ENCODE results near the gene CCDC170. TPM values are rescaled to one million over a fixed set of nuclear protein-coding genes. Genes with fewer than 3 reads are reported as not detected.

The CCDC170 gene
- total RNA-seq, 8 experiments from 2014 or later: 0.09 to 8.6 (median 0.26) TPM

GRCh38 chr6:151661928-151662327, 168.1 kb downstream of the CCDC170 start:
- no peaks in the 10 kb centered on the region for H3K4me1 ChIP-seq (replicated peaks in 1 of 2)
- 8 to 82% (median 44%) methylated on average over 1 to 4 of the region's 4 CpGs; no CpG with 5 or more reads in 2 of the 10 experiments for WGBS, 10 experiments
- no peak overlapping the region for H3K27ac ChIP-seq
- in situ Hi-C loops (cut with MboI; ENCODE audit: low pct_unique_long_range_greater_than_20kb in 2 of 9, low sequenced_read_pairs in 9 of 9, unreplicated experiment in 9 of 9): no loop called here
- ATAC-seq (replicated peaks in 6 of 8): peak in 1 of 8 experiments; percentile 28
- H3K4me3 ChIP-seq: no peak overlapping the region

- ATAC-seq (replicated peaks in 6 of 8): no peak
- 50 to 100% (median 93%) methylated on average over 1 to 2 of the region's 2 CpGs for WGBS, 10 experiments
- no peaks in the 10 kb centered on the region for H3K4me1 ChIP-seq (replicated peaks in 1 of 2)
- H3K4me3 ChIP-seq: no peak overlapping the region
- no peak overlapping the region for H3K27ac ChIP-seq
- in situ Hi-C loops (cut with MboI; ENCODE audit: low pct_unique_long_range_greater_than_20kb in 2 of 9, low sequenced_read_pairs in 9 of 9, unreplicated experiment in 9 of 9): no loop called here
Measured at GRCh38 chr6:151663559-151663958, 169.7 kb downstream of the CCDC170 start.

GRCh38 chr6:151664390-151664789, 170.6 kb downstream of the CCDC170 start:
- in situ Hi-C loops (cut with MboI; ENCODE audit: low pct_unique_long_range_greater_than_20kb in 2 of 9, low sequenced_read_pairs in 9 of 9, unreplicated experiment in 9 of 9): no loop called here
- Histone ChIP-seq H3K4me3 (no peak overlapping the region), H3K4me1 (replicated peaks in 1 of 2) (no peaks in the 10 kb centered on the region), H3K27ac (no peak overlapping the region)
- WGBS, 10 experiments: 26 to 100% (median 81%) methylated on average over 1 to 5 of the region's 5 CpGs
- ATAC-seq (replicated peaks in 6 of 8): no peak

- WGBS, 10 experiments: 22 to 84% (median 40%) methylated on average over 1 to 7 of the region's 7 CpGs; no CpG with 5 or more reads in 1 of the 10 experiments
- Histone ChIP-seq H3K4me1 (replicated peaks in 1 of 2) (no peaks in the 10 kb centered on the region), H3K4me3 (no peak overlapping the region), H3K27ac (no peak overlapping the region)
- no peak for ATAC-seq (replicated peaks in 6 of 8)
- in situ Hi-C loops (cut with MboI; ENCODE audit: low pct_unique_long_range_greater_than_20kb in 2 of 9, low sequenced_read_pairs in 9 of 9, unreplicated experiment in 9 of 9): no loop called here
Measured at GRCh38 chr6:151665329-151665728, 171.5 kb downstream of the CCDC170 start.

- WGBS, 10 experiments: 44 to 59% (median 54%) methylated on average over 1 to 2 of the region's 2 CpGs; no CpG with 5 or more reads in 6 of the 10 experiments
- in situ Hi-C loops (cut with MboI; ENCODE audit: low pct_unique_long_range_greater_than_20kb in 2 of 9, low sequenced_read_pairs in 9 of 9, unreplicated experiment in 9 of 9): no loop called here
- Histone ChIP-seq H3K4me3 (no peak overlapping the region), H3K4me1 (replicated peaks in 1 of 2) (no peaks in the 10 kb centered on the region), H3K27ac (no peak overlapping the region)
- no peak for ATAC-seq (replicated peaks in 6 of 8)
Measured at GRCh38 chr6:151666526-151666925, 172.7 kb downstream of the CCDC170 start.

GRCh38 chr6:151669208-151669560, 175.4 kb downstream of the CCDC170 start:
- no peak overlapping the region for H3K27ac ChIP-seq
- WGBS, 10 experiments: 60 to 100% (median 80%) methylated on average over 1 of the region's 3 CpGs; no CpG with 5 or more reads in 6 of the 10 experiments
- in situ Hi-C loops (cut with MboI; ENCODE audit: low pct_unique_long_range_greater_than_20kb in 2 of 9, low sequenced_read_pairs in 9 of 9, unreplicated experiment in 9 of 9): no loop called here
- no peak for ATAC-seq (replicated peaks in 6 of 8)
- H3K4me3 ChIP-seq: no peak overlapping the region
- H3K4me1 ChIP-seq (replicated peaks in 1 of 2): no peaks in the 10 kb centered on the region

GRCh38 chr6:151670116-151670515, 176.3 kb downstream of the CCDC170 start:
- no peak for ATAC-seq (replicated peaks in 6 of 8)
- WGBS, 10 experiments: 69 to 100% (median 86%) methylated on average over 1 to 7 of the region's 8 CpGs; no CpG with 5 or more reads in 1 of the 10 experiments
- H3K27ac ChIP-seq: no peak overlapping the region
- no peak overlapping the region for H3K4me3 ChIP-seq
- H3K4me1 ChIP-seq (replicated peaks in 1 of 2): no peaks in the 10 kb centered on the region
- in situ Hi-C loops (cut with MboI; ENCODE audit: low pct_unique_long_range_greater_than_20kb in 2 of 9, low sequenced_read_pairs in 9 of 9, unreplicated experiment in 9 of 9): no loop called here

Other genes starting within 250 kb of the CCDC170 start
- 10 to 100 TPM in 6 of 8 experiments, 1 to 10 TPM in 2; 5.9 to 21.5 (median 13.3) TPM for gene ZBTB2, start 102.5 kb upstream of the CCDC170 start, total RNA-seq
- 10 to 100 TPM; 25.2 to 50.1 (median 36.4) TPM for gene RMND1, start 41.9 kb upstream of the CCDC170 start, total RNA-seq

All from motor neuron (in vitro differentiated cells).